Breast epithelium (tissue), 4 donors: ENCODE results near the gene CHRDL1. TPM values are rescaled to one million over a fixed set of nuclear protein-coding genes. Genes with fewer than 3 reads are reported as not detected.
"Not testable (repeated sequence)": the region's sequence is repeated elsewhere in the genome, so short reads cannot be mapped to it uniquely, and the experiment has no call there.

Experiments
- DNase-seq, 2 donors: peaks; one replicate each; pipeline ENCODE4 v3.0.0-alpha.2; 2019; ENCODE audit warnings: low spot score in 2 of 2
- H3K27ac ChIP-seq, 2 donors: fragments of 200-600 bp; sonication (generic) in 1 of 2; one replicate each; pipeline ENCODE4 v1.5.1; 2016 to 2019; ENCODE audit warnings: mild to moderate bottlenecking in 1 of 2
- H3K27me3 ChIP-seq, 2 donors: fragments of 200-600 bp; sonication (generic) in 1 of 2; one replicate each; pipeline versions ENCODE4 v1.5.1 to v1.6.0; 2017 to 2019; ENCODE audit warnings: control low read depth in 1 of 2, mild to moderate bottlenecking in 1 of 2
- H3K36me3 ChIP-seq: fragments of 200-600 bp; one replicate; pipeline ENCODE4 v1.5.1; 2019
- H3K4me1 ChIP-seq, 2 donors: fragments of 200-600 bp; sonication (generic); one replicate each; pipeline ENCODE4 v1.5.1; 2016 to 2019; ENCODE audit warnings: control low read depth in 1 of 2
- H3K4me3 ChIP-seq, 3 donors: fragments of 200-600 bp; sonication (generic); 1 replicate in 2 of 3; 2 replicates in 1 of 3; pipeline ENCODE4 v1.5.1; 2016 to 2019; ENCODE audit warnings: mild to moderate bottlenecking in 3 of 3, moderate library complexity in 2 of 3
- H3K9me3 ChIP-seq, 2 donors: fragments of 200-600 bp; sonication (generic) in 1 of 2; one replicate each; pipeline ENCODE4 v1.5.1; 2016 to 2019; ENCODE audit warnings: control low read depth in 1 of 2
- POLR2A ChIP-seq: fragments of 450-650 bp; IDR thresholded peaks from one replicate; pipeline ENCODE4 v1.6.1; 2016; ENCODE audit warnings: antibody characterized with exemption, mild to moderate bottlenecking, moderate library complexity
- POLR2AphosphoS5 ChIP-seq, 3 donors: sonication (generic); formaldehyde crosslinking; IDR thresholded peaks; one replicate each; pipeline ENCODE4 v1.6.1; 2017; ENCODE audit warnings: antibody characterized with exemption in 3 of 3
- intact Hi-C: fragments of 100-400 bp; cut with DNase I; formaldehyde crosslinking; loops from one replicate; pipeline ENCODE4 v1.15.1; 2023; ENCODE audit warnings: low total_unique reads
- total RNA-seq, 3 donors: library from RNA; depleted of rRNA; stranded (reverse); fragments of >200 nt; gene quantifications; one replicate each; pipeline ENCODE4 v1.1.0, GENCODE V29; 2016
- TF ChIP-seq, protein P1 (sequence below), 3 donors: fragments of 450-650 bp; IDR thresholded peaks; one replicate each; pipeline ENCODE4 v1.5.1; 2016 to 2017; ENCODE audit warnings: antibody characterized with exemption in 3 of 3, mild to moderate bottlenecking in 3 of 3, moderate library complexity in 3 of 3

Gene CHRDL1
- total RNA-seq, 3 donors from 2014 or later: 37.3 to 396 (median 72.1) TPM

DNA sequence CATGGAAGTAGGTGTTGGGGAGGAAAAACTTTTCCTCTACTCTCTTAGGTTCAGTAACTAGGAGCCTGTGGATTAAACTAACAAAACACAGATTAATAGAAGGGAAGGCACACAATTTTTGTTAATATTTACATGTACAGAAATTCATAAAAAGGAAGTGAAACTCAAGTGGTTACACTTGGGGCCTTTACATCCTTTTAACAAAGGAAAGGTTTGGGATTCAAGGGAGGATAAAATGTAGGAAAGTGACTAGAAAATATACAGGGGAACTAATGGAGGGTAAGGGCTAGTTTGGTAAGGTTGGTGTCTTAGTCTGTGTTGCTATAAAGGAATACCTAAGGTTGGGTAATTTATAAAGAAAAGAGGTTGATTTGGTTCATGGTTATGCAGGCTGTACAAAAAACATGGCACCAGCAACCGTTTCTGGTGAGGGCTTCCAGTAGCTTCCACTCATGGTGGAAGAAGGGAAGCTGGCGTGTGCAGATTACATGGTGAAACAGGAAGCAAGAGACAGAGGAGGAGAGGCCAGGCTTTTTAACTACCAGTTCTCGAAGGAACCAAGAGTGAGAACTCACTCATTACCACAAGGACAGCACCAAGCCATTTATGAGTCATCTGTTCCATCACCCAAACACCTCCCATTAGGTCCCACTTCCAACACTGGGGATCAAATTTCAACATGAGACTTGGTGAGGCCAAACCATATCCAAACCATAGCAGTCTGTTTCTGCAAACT lies 124.4 kb downstream of the CHRDL1 start:
- DNase-seq: no peak
- intact Hi-C loops: no loop called here
- no peaks in the 10 kb centered on the region for H3K9me3 ChIP-seq
- H3K4me3 ChIP-seq: no peak overlapping the region
- H3K27me3 ChIP-seq: peaks cover 0 to 25% of the 10 kb centered on the region in 2 donors
- H3K27ac ChIP-seq: no peak overlapping the region
- no peak for TF ChIP-seq POLR2A
- TF ChIP-seq POLR2AphosphoS5 (IDR thresholded peaks at IDR 0.05): no peak
- TF ChIP-seq, protein P1, sequence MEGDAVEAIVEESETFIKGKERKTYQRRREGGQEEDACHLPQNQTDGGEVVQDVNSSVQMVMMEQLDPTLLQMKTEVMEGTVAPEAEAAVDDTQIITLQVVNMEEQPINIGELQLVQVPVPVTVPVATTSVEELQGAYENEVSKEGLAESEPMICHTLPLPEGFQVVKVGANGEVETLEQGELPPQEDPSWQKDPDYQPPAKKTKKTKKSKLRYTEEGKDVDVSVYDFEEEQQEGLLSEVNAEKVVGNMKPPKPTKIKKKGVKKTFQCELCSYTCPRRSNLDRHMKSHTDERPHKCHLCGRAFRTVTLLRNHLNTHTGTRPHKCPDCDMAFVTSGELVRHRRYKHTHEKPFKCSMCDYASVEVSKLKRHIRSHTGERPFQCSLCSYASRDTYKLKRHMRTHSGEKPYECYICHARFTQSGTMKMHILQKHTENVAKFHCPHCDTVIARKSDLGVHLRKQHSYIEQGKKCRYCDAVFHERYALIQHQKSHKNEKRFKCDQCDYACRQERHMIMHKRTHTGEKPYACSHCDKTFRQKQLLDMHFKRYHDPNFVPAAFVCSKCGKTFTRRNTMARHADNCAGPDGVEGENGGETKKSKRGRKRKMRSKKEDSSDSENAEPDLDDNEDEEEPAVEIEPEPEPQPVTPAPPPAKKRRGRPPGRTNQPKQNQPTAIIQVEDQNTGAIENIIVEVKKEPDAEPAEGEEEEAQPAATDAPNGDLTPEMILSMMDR (IDR thresholded peaks at IDR 0.05): no peak
- no peaks in the 10 kb centered on the region for H3K4me1 ChIP-seq
- H3K36me3 ChIP-seq: no peaks in the 10 kb centered on the region

- peaks cover 0 to 29% of the 10 kb centered on the region in 2 donors for H3K27me3 ChIP-seq
- H3K4me3 ChIP-seq: no peak overlapping the region
- no peaks in the 10 kb centered on the region for H3K36me3 ChIP-seq
- intact Hi-C loops: no loop called here
- DNase-seq: no peak
- TF ChIP-seq, protein P1 (IDR thresholded peaks at IDR 0.05): no peak
- TF ChIP-seq POLR2A (no peak), POLR2AphosphoS5 (IDR thresholded peaks at IDR 0.05) (no peak)
- H3K27ac ChIP-seq: no peak overlapping the region
- H3K4me1 ChIP-seq: no peaks in the 10 kb centered on the region
- no peaks in the 10 kb centered on the region for H3K9me3 ChIP-seq
These were observed 126.0 kb downstream of the CHRDL1 start for GRCh38 chrX:110669572-110669971.

- no peak for TF ChIP-seq POLR2AphosphoS5 (IDR thresholded peaks at IDR 0.05)
- no peak for TF ChIP-seq POLR2A
- TF ChIP-seq, protein P1 (IDR thresholded peaks at IDR 0.05): no peak
- Histone ChIP-seq H3K27me3 (peaks cover 0 to 29% of the 10 kb centered on the region in 2 donors), H3K4me1 (no peaks in the 10 kb centered on the region), H3K27ac (no peak overlapping the region), H3K36me3 (no peaks in the 10 kb centered on the region), H3K9me3 (no peaks in the 10 kb centered on the region), H3K4me3 (no peak overlapping the region)
- DNase-seq: no peak
- intact Hi-C loops: no loop called here
These were observed 127.9 kb downstream of the CHRDL1 start for GRCh38 chrX:110667706-110668105.

DNA sequence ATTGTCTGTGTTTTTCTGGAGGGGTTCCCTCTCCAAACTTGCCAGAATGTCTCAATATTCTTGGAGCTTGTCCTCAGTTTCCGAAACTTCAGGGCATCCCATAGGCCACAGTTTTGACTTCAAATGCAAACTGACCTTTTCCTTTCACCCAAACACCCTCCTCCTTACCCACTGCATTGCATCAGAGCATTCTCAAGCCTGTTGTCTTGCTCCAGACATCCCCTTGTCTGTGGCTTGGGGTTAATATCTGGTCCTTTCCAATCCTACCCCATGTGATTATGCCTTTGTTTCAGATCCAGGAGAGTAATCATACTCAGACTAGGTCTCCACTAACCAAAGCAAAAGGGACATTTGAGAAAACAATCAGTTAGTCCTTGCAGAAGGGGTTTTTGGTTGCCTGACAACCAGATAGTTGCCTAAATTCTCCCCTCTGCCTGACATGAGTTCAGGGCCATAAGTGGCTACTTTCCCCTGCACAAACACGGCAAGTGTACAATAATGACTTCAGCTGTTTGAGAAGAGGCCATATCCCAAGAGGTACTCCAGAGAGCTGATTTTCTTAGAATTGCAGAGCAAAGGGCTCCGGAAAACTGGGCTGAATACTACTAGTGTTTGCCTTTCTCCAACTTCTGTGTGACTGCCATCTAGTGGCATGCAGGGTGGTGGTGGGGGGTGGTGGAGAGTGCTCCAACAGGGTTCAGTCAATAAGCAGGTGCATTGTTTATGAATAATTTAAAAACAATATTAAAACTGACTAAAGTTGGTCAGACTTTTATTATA lies 130.2 kb downstream of the CHRDL1 start:
- DNase-seq: no peak
- Histone ChIP-seq H3K27ac (peak overlapping the region in 1 of 2 donors; percentile 12), H3K9me3 (no peaks in the 10 kb centered on the region), H3K27me3 (peaks cover 0 to 25% of the 10 kb centered on the region in 2 donors), H3K4me1 (no peaks in the 10 kb centered on the region), H3K4me3 (no peak overlapping the region), H3K36me3 (no peaks in the 10 kb centered on the region)
- TF ChIP-seq, protein P1 (IDR thresholded peaks at IDR 0.05): no peak
- TF ChIP-seq POLR2A (no peak), POLR2AphosphoS5 (IDR thresholded peaks at IDR 0.05) (no peak)
- intact Hi-C loops: no loop called here

GRCh38 chrX:110657073-110657472 lies 138.5 kb downstream of the CHRDL1 start:
- TF ChIP-seq, protein P1 (IDR thresholded peaks at IDR 0.05): no peak
- TF ChIP-seq POLR2AphosphoS5 (IDR thresholded peaks at IDR 0.05) (no peak), POLR2A (no peak)
- intact Hi-C loops: no loop called here

DNA sequence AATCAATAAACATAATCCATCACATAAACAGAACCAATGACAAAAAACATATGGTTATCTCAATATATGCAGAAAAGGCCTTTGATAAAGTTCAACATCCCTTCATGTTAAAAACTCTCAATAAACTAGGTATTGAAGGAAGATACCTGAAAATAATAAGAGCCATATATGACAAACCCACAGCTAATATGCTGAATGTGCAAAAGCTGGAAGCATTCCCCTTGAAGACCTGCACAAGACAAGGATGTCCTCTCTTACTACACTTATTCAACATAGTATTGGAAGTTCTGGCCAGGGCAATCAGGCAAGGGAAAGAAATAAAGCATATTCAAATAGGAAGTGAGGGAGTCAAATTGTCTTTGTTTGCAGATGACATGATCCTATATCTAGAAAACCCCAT lies 141.3 kb downstream of the CHRDL1 start:
- H3K4me3 ChIP-seq, H3K27me3 ChIP-seq, intact Hi-C loops, H3K27ac ChIP-seq, H3K4me1 ChIP-seq, H3K36me3 ChIP-seq, DNase-seq: not testable (repeated sequence)
- peaks cover 6 to 26% of the 10 kb centered on the region in 2 donors for H3K9me3 ChIP-seq

More at GRCh38 chrX:110657073-110657472, 138.5 kb downstream of the CHRDL1 start:
- no peak overlapping the region for H3K4me3 ChIP-seq
- no peak overlapping the region for H3K27ac ChIP-seq
- DNase-seq: no peak
- no peaks in the 10 kb centered on the region for H3K36me3 ChIP-seq
- peaks cover 6 to 24% of the 10 kb centered on the region in 2 donors for H3K9me3 ChIP-seq
- peaks cover 0 to 3% of the 10 kb centered on the region in 2 donors for H3K27me3 ChIP-seq
- no peaks in the 10 kb centered on the region for H3K4me1 ChIP-seq
